Endothelial cell of umbilical vein (primary cell): Measurements from ENCODE around the gene TBC1D10A. TPM values are rescaled to one million over a fixed set of nuclear protein-coding genes. Genes with fewer than 3 reads are reported as not detected.

ENCODE experiments used
- BruUV-seq: library from RNA; stranded (reverse); fragments of 400-500 nt; replicated peaks from 2 replicates; lab custom pipeline; 2021; lab: Mats Ljungman, UMichigan
- CTCF ChIA-PET: fragments of 300-600, 350-600 bp; sonication (Branson Sonifier 250); formaldehyde crosslinking; loops from one replicate; lab custom pipeline; 2021; ENCODE audit warnings: antibody characterized with exemption, inconsistent platforms; lab: Charles Lee
- POLR2A ChIA-PET: fragments of 300-600, 350-600 bp; sonication (Branson Sonifier 250); formaldehyde crosslinking; loops from one replicate; lab custom pipeline; 2021; ENCODE audit warnings: antibody characterized with exemption, inconsistent platforms; lab: Charles Lee
- DNase-seq: peaks from one replicate; pipeline ENCODE4 v3.0.0-alpha.2; 2011; ENCODE audit warnings: low read depth, low spot score
- FAIRE-seq: peaks from 2 replicates; lab custom pipeline; 2011; peaks lifted over from hg19 to GRCh38; lab: Jason Lieb, UNC
- H2AFZ ChIP-seq: 2 replicates; pipeline ENCODE4 v1.6.0; 2012; ENCODE audit warnings: low read depth, low read length, control low read depth, inconsistent platforms
- H3K27ac ChIP-seq: 2 replicates; pipeline ENCODE4 v1.5.1; 2011; ENCODE audit warnings: low read depth, mild to moderate bottlenecking, control low read depth, low read length, moderate library complexity; ENCODE audit not compliant: insufficient read depth
- H3K27me3 ChIP-seq, 2 experiments: 2 replicates each; pipeline versions ENCODE4 v1.6.0 to v1.6.1; 2011; ENCODE audit warnings: low read length in 2 of 2, mixed read lengths in 1 of 2; ENCODE audit not compliant: control insufficient read depth in 2 of 2, insufficient read depth in 2 of 2
- H3K36me3 ChIP-seq, 2 experiments: 2 replicates in 1 of 2; 3 replicates in 1 of 2; pipeline ENCODE4 v1.5.1; 2011; ENCODE audit warnings: low read length in 2 of 2, mild to moderate bottlenecking in 1 of 2, moderate library complexity in 1 of 2; ENCODE audit not compliant: control insufficient read depth in 2 of 2, insufficient read depth in 2 of 2; ENCODE audit errors: extremely low read depth in 1 of 2
- H3K4me1 ChIP-seq: 3 replicates; pipeline ENCODE4 v1.5.1; 2011; ENCODE audit warnings: mild to moderate bottlenecking, low read length; ENCODE audit not compliant: control insufficient read depth, insufficient read depth; ENCODE audit errors: extremely low read depth
- H3K4me2 ChIP-seq: 2 replicates; pipeline ENCODE4 v1.6.1; 2011; ENCODE audit warnings: low read length, control low read depth, mixed read lengths; ENCODE audit not compliant: insufficient read depth
- H3K4me3 ChIP-seq, 3 experiments: fragments of 200-600 bp in 1 of 3; sonication (generic), shearing (Covaris generic) in 1 of 3; replicated peaks in 1 of 3; 2 replicates each; pipeline ENCODE4 v1.5.1; 2011 to 2016; ENCODE audit warnings: control low read depth in 3 of 3, low read length in 3 of 3, mild to moderate bottlenecking in 2 of 3, inconsistent platforms in 1 of 3, low read depth in 1 of 3, moderate library complexity in 1 of 3; ENCODE audit not compliant: insufficient read depth in 1 of 3
- H3K79me2 ChIP-seq: 2 replicates; pipeline ENCODE4 v1.6.0; 2012; ENCODE audit warnings: low read length, inconsistent platforms; ENCODE audit not compliant: control insufficient read depth, insufficient read depth
- H3K9ac ChIP-seq: replicated peaks from 2 replicates; pipeline ENCODE3; 2011; ENCODE audit warnings: low read length, control low read depth; ENCODE audit not compliant: insufficient read depth; ENCODE audit errors: extremely low read depth
- H3K9me1 ChIP-seq: replicated peaks from 3 replicates; pipeline ENCODE4 v1.6.0; 2011; ENCODE audit warnings: mild to moderate bottlenecking, low read length; ENCODE audit not compliant: control insufficient read depth, insufficient read depth; ENCODE audit errors: extremely low read depth
- H3K9me3 ChIP-seq: replicated peaks from 2 replicates; pipeline ENCODE4 v1.5.1; 2012; ENCODE audit warnings: low read length, inconsistent platforms; ENCODE audit not compliant: control insufficient read depth, insufficient read depth
- H4K20me1 ChIP-seq: replicated peaks from 2 replicates; pipeline ENCODE3; 2011; ENCODE audit warnings: mild to moderate bottlenecking, low read length; ENCODE audit not compliant: control insufficient read depth, insufficient read depth; ENCODE audit errors: extremely low read depth
- CTCF ChIP-seq, 2 donors: IDR thresholded peaks; 1 replicate in 1 of 2; 2 replicates in 1 of 2; pipeline ENCODE4 v1.5.1; 2011; ENCODE audit warnings: low read length in 2 of 2, mild to moderate bottlenecking in 2 of 2, moderate library complexity in 2 of 2, control low read depth in 1 of 2, inconsistent platforms in 1 of 2, low read depth in 1 of 2; ENCODE audit not compliant: insufficient read depth in 1 of 2; ENCODE audit errors: extremely low read depth in 1 of 2
- EZH2 ChIP-seq: IDR thresholded peaks from 2 replicates; pipeline ENCODE4 v1.6.1; 2012; ENCODE audit warnings: borderline replicate concordance, low read depth, mild to moderate bottlenecking, moderate library complexity, low read length, inconsistent platforms; ENCODE audit not compliant: severe bottlenecking
- FOS ChIP-seq: IDR thresholded peaks from 2 replicates; pipeline ENCODE4 v1.6.1; 2011; ENCODE audit warnings: mild to moderate bottlenecking, low read length, moderate library complexity, borderline replicate concordance; ENCODE audit not compliant: insufficient read depth
- GATA2 ChIP-seq: IDR thresholded peaks from 2 replicates; pipeline ENCODE4 v1.7.0; 2011; ENCODE audit warnings: low read depth, mild to moderate bottlenecking, moderate library complexity, mixed read lengths, low read length; ENCODE audit not compliant: insufficient read length, insufficient read depth
- JUN ChIP-seq: IDR thresholded peaks from 2 replicates; pipeline ENCODE4 v1.6.1; 2011; ENCODE audit warnings: borderline replicate concordance, low read depth; ENCODE audit not compliant: insufficient read length, insufficient read depth
- MYC ChIP-seq: IDR thresholded peaks from one replicate; pipeline ENCODE4 v1.6.1; 2011; ENCODE audit warnings: mild to moderate bottlenecking, low read depth, low read length
- POLR2A ChIP-seq: IDR thresholded peaks from 2 replicates; pipeline ENCODE4 v1.6.1; 2012; ENCODE audit warnings: low read depth, mild to moderate bottlenecking, control low read depth, low read length
- POLR2AphosphoS5 ChIP-seq: IDR thresholded peaks from 2 replicates; pipeline ENCODE4 v1.6.1; 2012; ENCODE audit warnings: low read depth, mild to moderate bottlenecking, control low read depth, low read length, moderate library complexity; ENCODE audit not compliant: insufficient read depth
- dilution Hi-C: fragments of 300-500 bp; cut with MboI; formaldehyde crosslinking; loops from one replicate; pipeline ENCODE4 v1.15.0; 2019; ENCODE audit warnings: low sequenced_read_pairs; ENCODE audit not compliant: extremely low pct_ligation_motif_present
- intact Hi-C: fragments of 100-400 bp; cut with micrococcal nuclease; formaldehyde crosslinking; loops from one replicate; pipeline ENCODE4 v1.10.0; 2022
- polyA plus RNA-seq, 4 experiments: library from polyadenylated mRNA; depleted of rRNA in 3 of 4; stranded (reverse) in 3 of 4; unstranded in 1 of 4; fragments of >200 nt; gene quantifications; 2 replicates each; pipeline versions ENCODE4 v1.2.1 to v1.2.3, GENCODE V29; 2011 to 2012; ENCODE audit warnings: missing spikeins in 1 of 4
- total RNA-seq: library from RNA; stranded (reverse); gene quantifications from 2 replicates; pipeline ENCODE4 v1.2.3, GENCODE V29; 2021
- TF ChIP-seq, protein P1 (sequence below): IDR thresholded peaks from 2 replicates; pipeline ENCODE4 v1.6.1; 2011; ENCODE audit not compliant: insufficient read depth, insufficient read length

TBC1D10A gene
- total and polyA plus RNA-seq, 2 donors (not counting 3 experiments of a cell fraction or from before 2014, with no cell fraction given) = 10.0 to 11.9 TPM

DNA sequence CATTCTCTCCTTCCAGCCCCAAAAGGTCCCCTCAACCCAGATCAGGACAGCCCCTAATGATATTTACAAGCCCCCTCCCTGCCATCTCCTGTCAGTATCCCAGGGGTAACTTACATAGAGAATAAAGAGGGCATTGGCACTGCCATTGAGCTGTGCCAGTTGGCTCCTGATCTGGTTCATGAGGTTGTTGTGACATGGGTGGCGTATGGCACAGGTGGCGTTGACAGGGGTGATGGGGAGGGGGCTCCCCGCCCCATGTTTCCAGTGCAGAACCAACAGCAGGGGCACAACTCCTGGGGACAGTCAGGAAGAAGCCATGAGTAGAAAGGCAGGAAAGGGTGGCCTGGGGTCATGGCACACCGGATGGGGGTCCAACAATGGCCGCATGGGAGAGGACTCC, 82.1 kb downstream of the TBC1D10A start:
- Histone ChIP-seq H3K79me2 (no peaks in the 10 kb centered on the region), H3K27me3 (peaks cover 22 to 25% of the 10 kb centered on the region in 2 experiments), H3K4me2 (no peak overlapping the region), H3K27ac (no peak overlapping the region), H4K20me1 (no peaks in the 10 kb centered on the region), H3K9me3 (no peaks in the 10 kb centered on the region), H3K36me3 (no peaks in the 10 kb centered on the region), H3K4me3 (no peak overlapping the region), H3K9me1 (no peaks in the 10 kb centered on the region), H2AFZ (no peak overlapping the region), H3K4me1 (peaks cover 11% of the 10 kb centered on the region), H3K9ac (no peak overlapping the region)
- BruUV-seq = no TSS peak
- no peak for TF ChIP-seq EZH2
- no peak for TF ChIP-seq POLR2A
- TF ChIP-seq GATA2 = no peak
- TF ChIP-seq MYC = no peak
- TF ChIP-seq, protein P1, sequence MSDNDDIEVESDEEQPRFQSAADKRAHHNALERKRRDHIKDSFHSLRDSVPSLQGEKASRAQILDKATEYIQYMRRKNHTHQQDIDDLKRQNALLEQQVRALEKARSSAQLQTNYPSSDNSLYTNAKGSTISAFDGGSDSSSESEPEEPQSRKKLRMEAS = no peak
- TF ChIP-seq POLR2AphosphoS5 = no peak
- TF ChIP-seq CTCF (IDR thresholded peaks at IDR 0.05; ENCODE audit: extremely low read depth in 1 of 2, insufficient read depth in 1 of 2, low read depth in 1 of 2, low read length in 2 of 2) = no peak
- no peak for TF ChIP-seq JUN
- no peak for TF ChIP-seq FOS
- CTCF ChIA-PET = interaction anchor here (0.5 to 1.1 kb wide), 2 partner anchors 36 to 96 kb away, joined by 3 read pairs; no protein-coding TSS in a partner anchor
- DNase-seq (no peak), FAIRE-seq (no peak)
- intact Hi-C loops = no loop called here
- POLR2A ChIA-PET = no interaction called here
- dilution Hi-C loops = no loop called here
